Ramos (cell line): ENCODE results near the gene PDE4B.
"Not testable (repeated sequence)": the region's sequence is repeated elsewhere in the genome, so short reads cannot be mapped to it uniquely, and the experiment has no call there.

Source experiments
- in situ Hi-C: fragments of 300-500 bp; cut with MboI; formaldehyde crosslinking; loops from one replicate; pipeline ENCODE4 v1.14.3; 2022; ENCODE audit warnings: low sequenced_read_pairs; ENCODE audit not compliant: unreplicated experiment

The PDE4B gene

GRCh38 chr1:65983500-65983899, 190.8 kb downstream of the PDE4B start:
- in situ Hi-C loops, result no loop called here

DNA sequence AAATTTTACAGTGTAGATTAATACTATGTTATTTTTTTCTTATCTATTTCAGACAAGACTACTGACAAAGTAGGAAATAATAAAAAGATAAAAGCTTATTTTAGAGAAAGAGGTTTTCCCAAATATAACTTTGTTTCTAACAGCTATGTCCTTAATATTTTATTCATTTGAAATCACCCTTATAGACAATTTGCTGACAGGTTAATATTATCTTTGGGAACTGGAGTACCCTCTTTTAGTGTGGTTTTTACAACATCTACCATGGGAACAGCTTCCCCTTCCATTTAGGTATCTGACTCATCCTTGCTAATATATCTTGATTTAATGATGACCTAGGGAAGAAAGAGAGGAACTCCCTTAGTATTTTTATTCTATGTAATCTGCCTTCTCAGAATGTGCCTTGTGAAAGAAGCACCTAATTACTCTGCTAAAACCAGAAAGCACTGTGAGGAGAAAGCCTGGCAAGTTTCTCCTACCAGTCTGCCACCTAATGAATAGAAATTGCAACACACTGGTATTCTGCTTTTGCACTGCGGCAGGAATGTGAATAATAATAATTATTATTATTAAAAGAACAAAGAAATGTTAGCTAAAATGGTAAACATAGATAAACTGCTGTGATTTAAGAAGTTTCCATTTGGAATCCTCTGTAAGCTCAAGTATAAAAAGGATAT, 192.8 kb downstream of the PDE4B start:
- in situ Hi-C loops, result no loop called here

- in situ Hi-C loops, result no loop called here
Observed at GRCh38 chr1:65986146-65986545, 193.5 kb downstream of the PDE4B start.

DNA sequence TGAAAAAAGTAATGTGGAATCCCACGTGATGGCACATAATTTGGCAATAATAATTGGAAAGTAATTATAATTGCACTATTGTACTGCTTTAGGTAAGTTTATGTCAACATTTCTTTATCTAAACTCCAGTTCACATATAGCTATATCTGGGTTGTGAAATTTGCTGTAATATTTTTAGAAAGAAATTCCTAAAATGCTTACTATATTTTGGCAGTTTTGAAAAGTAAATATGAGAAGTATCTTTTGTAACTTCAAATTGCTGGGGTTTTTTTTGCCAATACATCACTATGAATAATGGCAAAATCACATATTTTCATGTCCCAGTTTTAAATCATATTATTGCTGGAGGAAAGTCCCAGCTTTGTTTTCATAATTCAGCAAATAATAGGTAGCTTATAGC, 197.5 kb downstream of the PDE4B start:
- in situ Hi-C loops, result no loop called here

DNA sequence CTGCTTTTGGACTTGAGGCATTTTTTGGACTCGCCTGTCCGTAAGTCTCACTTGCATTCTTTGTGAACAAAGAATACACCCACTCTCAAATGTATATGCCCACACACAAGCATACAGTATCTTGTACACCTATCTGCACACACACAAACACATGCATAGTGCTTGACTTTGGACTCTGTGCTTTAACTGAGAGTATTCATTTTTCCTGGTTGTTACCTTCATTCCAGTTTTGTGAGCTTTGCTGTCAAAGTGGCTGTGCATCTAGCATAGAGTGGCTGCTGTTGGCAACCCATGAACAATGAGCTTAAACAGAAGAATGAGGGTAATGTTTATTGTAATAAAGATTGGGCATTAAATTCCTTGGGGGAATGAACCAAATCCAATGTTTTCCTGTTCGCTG, 199.0 kb downstream of the PDE4B start:
- in situ Hi-C loops, result no loop called here

- in situ Hi-C loops, result no loop called here
Observed at GRCh38 chr1:65992165-65992821, 199.6 kb downstream of the PDE4B start.

GRCh38 chr1:65992831-65993271, 200.2 kb downstream of the PDE4B start:
- in situ Hi-C loops, result no loop called here

- in situ Hi-C loops, result no loop called here
Observed at GRCh38 chr1:65994223-65994622, 201.5 kb downstream of the PDE4B start.

DNA sequence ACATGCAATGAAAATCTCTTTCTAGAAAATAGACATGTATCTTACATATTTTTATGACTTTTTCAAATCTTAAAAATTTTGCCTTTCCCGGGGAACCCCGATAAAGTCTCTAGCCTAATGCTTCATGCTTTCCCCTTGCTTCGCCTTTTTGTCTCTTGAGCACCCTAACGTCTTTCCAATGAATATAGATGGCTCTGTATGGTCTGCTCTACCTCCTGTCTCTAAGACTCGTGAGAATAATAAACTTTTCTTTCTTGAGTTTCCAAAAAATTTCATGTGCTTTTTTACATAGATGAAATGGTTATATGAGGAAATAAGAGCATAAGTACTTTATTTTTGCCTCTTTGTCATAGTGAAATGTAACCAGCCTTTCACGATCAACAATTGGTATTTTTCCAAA, 202.6 kb downstream of the PDE4B start:
- in situ Hi-C loops, result no loop called here

DNA sequence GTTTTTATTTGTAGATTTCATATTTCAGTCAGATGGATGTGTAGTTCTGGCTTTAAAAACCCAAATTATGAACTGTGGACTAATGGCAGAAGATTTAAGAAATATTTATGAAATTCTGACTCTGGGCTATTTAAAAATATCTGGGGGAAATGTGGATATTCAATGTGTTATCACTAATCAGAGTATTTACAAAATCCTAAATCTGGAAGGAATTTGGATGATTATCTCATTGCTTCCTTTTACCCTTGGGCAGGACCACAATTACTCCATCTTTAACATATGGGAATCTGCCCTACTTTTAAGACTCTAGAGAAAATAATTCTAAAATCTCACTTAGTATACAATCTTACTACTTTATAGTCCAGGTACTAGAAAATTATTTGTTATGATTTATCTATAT, 203.2 kb downstream of the PDE4B start:
- in situ Hi-C loops, result no loop called here

GRCh38 chr1:65997693-65998092, 205.0 kb downstream of the PDE4B start:
- in situ Hi-C loops, result no loop called here

- in situ Hi-C loops, result no loop called here
Observed at GRCh38 chr1:65998763-65999583, 206.3 kb downstream of the PDE4B start.

DNA sequence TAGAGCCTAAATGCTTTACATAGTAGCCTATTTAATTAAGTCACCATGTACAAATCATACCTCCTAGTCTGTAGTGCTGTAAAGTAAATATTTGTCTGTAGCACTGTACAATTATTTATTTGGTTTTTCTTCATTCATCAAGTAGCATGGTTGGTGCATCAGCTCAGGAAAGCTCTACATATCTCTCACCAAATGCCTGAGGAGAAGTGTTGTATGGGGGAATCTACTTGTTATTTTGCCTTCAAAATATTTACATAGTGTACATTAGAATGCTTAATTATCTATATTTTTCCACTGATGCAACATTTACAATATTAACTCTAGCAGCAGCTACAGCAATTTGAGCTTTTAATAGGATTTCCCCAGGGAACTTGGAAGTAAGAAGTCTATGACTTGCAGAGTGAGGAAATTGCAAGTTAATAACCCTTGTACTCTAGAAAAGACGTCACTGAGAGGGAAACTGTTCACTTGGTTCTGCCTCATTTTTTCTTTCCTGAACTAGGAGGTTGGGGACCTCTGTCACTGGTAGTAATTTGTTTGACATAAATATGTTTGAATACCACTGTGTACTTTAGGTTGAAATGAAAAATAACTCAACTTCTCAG, 207.4 kb downstream of the PDE4B start:
- in situ Hi-C loops, result no loop called here

DNA sequence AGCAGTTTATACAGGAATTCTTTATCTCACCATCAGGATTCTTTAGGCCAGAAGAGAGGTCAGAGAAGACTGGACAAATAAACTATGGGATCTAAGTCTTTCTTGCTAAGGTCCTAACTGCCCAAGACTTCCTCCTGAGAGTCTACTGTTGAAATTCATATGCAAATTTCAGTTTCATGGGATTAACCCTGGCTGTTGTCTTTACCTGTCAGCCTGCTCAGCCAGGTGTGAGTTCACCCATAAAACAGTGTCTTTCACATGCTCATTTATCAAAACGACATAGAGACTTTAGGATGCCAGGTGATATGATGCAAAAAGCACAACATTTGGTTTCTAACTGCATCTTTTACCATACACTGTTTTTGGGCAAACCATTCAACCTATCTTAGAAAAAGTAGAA, 211.0 kb downstream of the PDE4B start:
- in situ Hi-C loops, result no loop called here

DNA sequence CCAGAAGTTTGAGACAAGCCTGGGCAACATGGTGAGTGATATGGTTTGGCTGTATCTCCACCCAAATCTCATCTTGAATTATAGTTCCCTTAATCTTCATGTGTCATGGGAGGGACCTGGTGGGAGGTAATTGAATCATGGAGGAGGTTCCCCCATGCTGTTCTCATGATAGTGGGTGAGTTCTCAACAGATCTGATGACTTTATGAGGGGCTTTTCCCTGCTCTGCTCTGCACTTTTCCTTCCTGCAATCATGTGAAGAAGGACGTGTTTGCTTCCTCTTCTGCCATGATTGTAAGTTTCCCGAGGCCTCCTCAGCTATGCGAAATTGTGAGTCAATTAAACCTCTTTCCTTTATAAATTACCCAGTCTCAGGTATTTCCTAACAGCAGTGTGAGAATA, 213.8 kb downstream of the PDE4B start:
- in situ Hi-C loops, result not testable (repeated sequence)

- in situ Hi-C loops, result no loop called here
Observed at GRCh38 chr1:66012106-66012784, 219.6 kb downstream of the PDE4B start.

GRCh38 chr1:66013371-66013770, 220.7 kb downstream of the PDE4B start:
- in situ Hi-C loops, result no loop called here

DNA sequence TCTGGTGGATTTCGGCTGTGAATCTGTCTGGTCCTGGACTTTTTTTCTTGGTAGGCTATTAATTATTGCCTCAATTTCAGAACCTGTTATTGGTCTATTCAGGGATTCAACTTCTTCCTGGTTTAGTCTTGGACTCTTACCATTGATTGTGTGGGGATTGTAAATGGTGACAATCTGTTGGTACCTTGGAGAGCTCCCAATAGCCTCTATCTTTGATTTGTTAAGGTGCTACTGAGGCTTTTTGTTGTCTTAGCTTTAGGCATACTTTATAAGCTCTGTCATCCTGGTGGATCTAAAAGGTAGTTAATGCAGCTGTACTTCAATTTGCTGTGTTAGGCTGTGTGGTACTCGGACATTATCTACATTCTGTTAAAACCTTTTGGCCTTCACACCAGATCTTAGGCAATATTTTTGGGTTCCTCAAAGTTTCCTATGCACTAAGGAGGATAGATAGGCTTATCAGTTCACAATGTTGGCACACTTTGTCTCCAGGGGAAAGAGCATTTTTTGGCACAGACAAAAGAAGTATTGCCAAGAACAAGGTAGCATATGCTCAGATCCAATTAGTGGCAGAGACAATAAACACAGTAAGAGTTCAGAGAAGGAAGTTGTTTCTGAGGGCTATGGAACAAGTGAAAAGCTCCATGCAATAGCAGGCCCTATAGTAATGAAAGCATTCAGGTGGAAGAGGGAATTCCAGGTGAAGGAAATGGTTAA, 230.4 kb downstream of the PDE4B start:
- in situ Hi-C loops, result no loop called here

GRCh38 chr1:66025188-66025587, 232.5 kb downstream of the PDE4B start:
- in situ Hi-C loops, result no loop called here

DNA sequence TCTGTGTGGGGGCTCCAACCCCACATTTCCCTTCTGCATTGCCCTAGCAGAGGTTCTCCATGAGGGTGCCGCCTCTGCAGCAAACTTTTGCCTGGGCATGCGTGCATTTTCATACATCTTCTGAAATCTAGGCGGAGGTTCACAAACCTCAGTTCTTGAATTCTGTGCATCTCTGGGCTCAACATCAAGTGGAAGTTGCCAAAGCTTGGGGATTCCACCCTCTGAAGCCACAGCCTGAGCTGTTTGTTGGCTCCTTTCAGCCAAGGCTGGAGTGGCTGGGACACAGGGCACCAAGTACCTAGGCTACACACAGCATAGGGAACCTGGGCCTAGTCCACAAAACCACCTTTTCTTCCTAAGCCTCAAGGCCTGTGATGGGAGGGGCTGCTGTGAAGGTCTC, 235.3 kb downstream of the PDE4B start:
- in situ Hi-C loops, result no loop called here
